OCI-LY1 (cell line): ENCODE data around the gene LIME1.
"Not testable (repeated sequence)": the region's sequence is repeated elsewhere in the genome, so short reads cannot be mapped to it uniquely, and the experiment has no call there.

ENCODE experiments used
- H2AFZ ChIP-seq: fragments of 200-600 bp; sonication (generic), shearing (Covaris generic); 2 replicates; pipeline ENCODE4 v1.6.0; 2014; ENCODE audit warnings: antibody characterized with exemption, mild to moderate bottlenecking, low read length
- H3F3A ChIP-seq: fragments of 200-600 bp; sonication (generic), shearing (Covaris generic); 2 replicates; pipeline ENCODE4 v1.6.0; 2014; ENCODE audit warnings: mild to moderate bottlenecking, antibody characterized with exemption, low read length, moderate library complexity; ENCODE audit not compliant: insufficient read depth
- H3K27ac ChIP-seq: fragments of 200-600 bp; sonication (generic); 2 replicates; pipeline ENCODE4 v1.5.1; 2014; ENCODE audit warnings: low read length, mixed run types, mild to moderate bottlenecking, low read depth; ENCODE audit not compliant: poor library complexity, severe bottlenecking
- H3K27me3 ChIP-seq: fragments of 200-600 bp; sonication (generic); 2 replicates; pipeline ENCODE4 v1.6.0; 2014; ENCODE audit warnings: antibody characterized with exemption, mild to moderate bottlenecking, low read length, moderate library complexity; ENCODE audit not compliant: insufficient read depth
- H3K36me3 ChIP-seq: fragments of 200-600 bp; sonication (generic); 2 replicates; pipeline ENCODE4 v1.6.1; 2014; ENCODE audit warnings: mild to moderate bottlenecking, antibody characterized with exemption, low read length, moderate library complexity, mixed read lengths; ENCODE audit not compliant: insufficient read depth
- H3K4me1 ChIP-seq: fragments of 200-600 bp; sonication (generic); 2 replicates; pipeline ENCODE4 v1.5.1; 2014; ENCODE audit warnings: mild to moderate bottlenecking, low read length, moderate library complexity; ENCODE audit not compliant: insufficient read depth, severe bottlenecking
- H3K4me2 ChIP-seq: fragments of 200-600 bp; sonication (generic), shearing (Covaris generic); 2 replicates; pipeline ENCODE4 v1.6.1; 2014; ENCODE audit warnings: low read length
- H3K4me3 ChIP-seq: fragments of 200-600 bp; sonication (generic); 2 replicates; pipeline ENCODE4 v1.5.1; 2014; ENCODE audit warnings: low read length, low read depth, mild to moderate bottlenecking, mixed read lengths; ENCODE audit not compliant: poor library complexity, severe bottlenecking
- H3K79me2 ChIP-seq: fragments of 200-600 bp; shearing (Covaris generic); 2 replicates; pipeline ENCODE4 v1.6.1; 2016; ENCODE audit warnings: mixed run types, low read length, mixed read lengths; ENCODE audit not compliant: insufficient read depth
- H3K9ac ChIP-seq: fragments of 200-600 bp; sonication (generic), shearing (Covaris generic); 2 replicates; pipeline ENCODE4 v1.6.1; 2014; ENCODE audit warnings: mild to moderate bottlenecking, low read length, mixed read lengths
- H3K9me2 ChIP-seq: fragments of 200-600 bp; sonication (generic), shearing (Covaris generic); 2 replicates; pipeline ENCODE4 v1.6.1; 2014; ENCODE audit warnings: low read depth, mild to moderate bottlenecking, low read length, mixed read lengths
- H3K9me3 ChIP-seq: fragments of 200-600 bp; shearing (Covaris generic); 2 replicates; pipeline ENCODE4 v1.6.1; 2014; ENCODE audit warnings: low read length, mixed read lengths
- H4K20me1 ChIP-seq: fragments of 200-600 bp; sonication (generic), shearing (Covaris generic); 2 replicates; pipeline ENCODE4 v1.6.0; 2016; ENCODE audit warnings: mild to moderate bottlenecking, low read length; ENCODE audit not compliant: insufficient read depth
- EZH2 ChIP-seq: fragments of 200-600 bp; sonication (generic), shearing (Covaris generic); IDR thresholded peaks from 2 replicates; pipeline ENCODE4 v1.8.0; 2017; ENCODE audit warnings: borderline replicate concordance, mixed run types, mild to moderate bottlenecking, antibody characterized with exemption, low read length, moderate library complexity, mixed read lengths
- TF ChIP-seq, protein P1 (sequence below): fragments of 200-600 bp; sonication (generic), shearing (Covaris generic); IDR thresholded peaks from 2 replicates; pipeline ENCODE4 v1.5.1; 2017; ENCODE audit warnings: mild to moderate bottlenecking, antibody characterized with exemption, low read length, moderate library complexity, mixed read lengths

Gene LIME1

DNA sequence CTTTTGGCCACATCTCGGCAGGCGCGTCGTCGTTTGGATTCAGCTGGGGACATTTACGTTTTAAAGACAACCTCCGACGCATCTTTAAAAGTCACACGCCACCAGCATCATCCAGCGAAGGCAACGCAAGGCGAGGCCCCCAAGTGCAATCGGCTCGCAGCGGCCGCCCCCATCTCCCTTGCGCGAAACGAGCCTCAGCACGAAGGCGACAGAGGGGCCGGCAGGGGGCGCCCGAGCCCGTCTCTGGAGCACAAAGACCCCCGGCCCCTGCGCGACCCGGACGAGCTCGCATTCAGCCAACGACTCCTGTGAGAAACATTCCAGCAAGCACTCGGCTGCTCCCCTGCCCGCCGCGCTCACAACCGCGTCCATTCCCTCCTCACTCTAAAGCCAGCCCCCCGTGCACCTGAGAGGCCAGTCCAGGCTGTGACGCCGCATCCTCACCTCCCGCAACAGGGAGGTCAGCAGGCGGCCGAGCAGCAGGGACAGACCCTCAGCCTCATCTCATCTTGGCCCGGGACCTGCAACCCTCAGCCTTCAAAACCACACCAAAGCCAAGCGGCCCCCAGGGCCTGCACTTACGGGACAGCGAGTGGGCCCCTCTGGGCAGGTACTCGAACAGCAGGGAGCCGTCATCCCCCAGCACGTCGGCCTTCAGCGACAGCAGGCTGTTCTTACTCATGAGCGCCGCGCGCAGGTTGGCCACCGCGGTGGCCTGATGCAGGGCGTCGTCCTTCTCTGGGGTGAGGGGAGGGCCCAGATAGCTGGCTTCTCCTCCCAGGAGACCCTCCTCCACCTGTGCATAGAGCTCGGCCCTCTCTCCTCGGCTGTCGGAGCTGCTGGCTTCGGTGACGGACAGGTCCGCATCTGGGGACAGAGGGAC is 38.9 kb downstream of the LIME1 start:
- no peak overlapping the region for H2AFZ ChIP-seq
- peaks cover 4% of the 10 kb centered on the region; the same call in 1 of the 2 replicates for H3K36me3 ChIP-seq
- H4K20me1 ChIP-seq = no peaks in the 10 kb centered on the region
- no peak overlapping the region for H3K4me3 ChIP-seq
- H3K27ac ChIP-seq = no peak overlapping the region
- peaks cover 6% of the 10 kb centered on the region for H3K4me1 ChIP-seq
- H3F3A ChIP-seq = no peaks in the 10 kb centered on the region
- H3K9me2 ChIP-seq = no peaks in the 10 kb centered on the region
- H3K79me2 ChIP-seq = no peaks in the 10 kb centered on the region
- no peak overlapping the region for H3K9ac ChIP-seq
- TF ChIP-seq, protein P1, sequence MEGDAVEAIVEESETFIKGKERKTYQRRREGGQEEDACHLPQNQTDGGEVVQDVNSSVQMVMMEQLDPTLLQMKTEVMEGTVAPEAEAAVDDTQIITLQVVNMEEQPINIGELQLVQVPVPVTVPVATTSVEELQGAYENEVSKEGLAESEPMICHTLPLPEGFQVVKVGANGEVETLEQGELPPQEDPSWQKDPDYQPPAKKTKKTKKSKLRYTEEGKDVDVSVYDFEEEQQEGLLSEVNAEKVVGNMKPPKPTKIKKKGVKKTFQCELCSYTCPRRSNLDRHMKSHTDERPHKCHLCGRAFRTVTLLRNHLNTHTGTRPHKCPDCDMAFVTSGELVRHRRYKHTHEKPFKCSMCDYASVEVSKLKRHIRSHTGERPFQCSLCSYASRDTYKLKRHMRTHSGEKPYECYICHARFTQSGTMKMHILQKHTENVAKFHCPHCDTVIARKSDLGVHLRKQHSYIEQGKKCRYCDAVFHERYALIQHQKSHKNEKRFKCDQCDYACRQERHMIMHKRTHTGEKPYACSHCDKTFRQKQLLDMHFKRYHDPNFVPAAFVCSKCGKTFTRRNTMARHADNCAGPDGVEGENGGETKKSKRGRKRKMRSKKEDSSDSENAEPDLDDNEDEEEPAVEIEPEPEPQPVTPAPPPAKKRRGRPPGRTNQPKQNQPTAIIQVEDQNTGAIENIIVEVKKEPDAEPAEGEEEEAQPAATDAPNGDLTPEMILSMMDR = peak; percentile 54
- no peak for TF ChIP-seq EZH2
- H3K9me3 ChIP-seq = no peaks in the 10 kb centered on the region
- peaks cover 8% of the 10 kb centered on the region; the same call in 1 of the 2 replicates for H3K27me3 ChIP-seq
- H3K4me2 ChIP-seq = no peak overlapping the region

DNA sequence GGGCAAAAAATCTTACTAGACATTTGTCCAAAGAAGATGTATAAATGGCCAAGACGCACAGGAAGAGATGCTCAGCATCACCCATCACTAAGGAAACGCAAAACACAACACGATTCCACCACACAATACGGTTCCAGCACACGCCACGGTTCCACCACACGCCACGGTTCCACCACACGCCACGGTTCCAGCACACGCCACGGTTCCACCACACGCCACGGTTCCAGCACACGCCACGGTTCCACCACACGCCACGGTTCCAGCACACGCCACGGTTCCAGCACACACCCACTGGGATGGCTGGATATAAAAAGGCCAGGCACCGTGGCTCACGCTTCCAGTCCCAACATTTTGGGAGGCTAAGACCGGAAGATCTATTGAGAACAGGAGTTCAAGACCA is 40.4 kb downstream of the LIME1 start:
- not testable (repeated sequence) for H4K20me1 ChIP-seq, H3K27ac ChIP-seq, H3K27me3 ChIP-seq, H3K4me3 ChIP-seq, H2AFZ ChIP-seq, H3K36me3 ChIP-seq, H3K9ac ChIP-seq, H3K79me2 ChIP-seq, H3K4me1 ChIP-seq, H3K9me3 ChIP-seq, H3K4me2 ChIP-seq, H3F3A ChIP-seq, H3K9me2 ChIP-seq

DNA sequence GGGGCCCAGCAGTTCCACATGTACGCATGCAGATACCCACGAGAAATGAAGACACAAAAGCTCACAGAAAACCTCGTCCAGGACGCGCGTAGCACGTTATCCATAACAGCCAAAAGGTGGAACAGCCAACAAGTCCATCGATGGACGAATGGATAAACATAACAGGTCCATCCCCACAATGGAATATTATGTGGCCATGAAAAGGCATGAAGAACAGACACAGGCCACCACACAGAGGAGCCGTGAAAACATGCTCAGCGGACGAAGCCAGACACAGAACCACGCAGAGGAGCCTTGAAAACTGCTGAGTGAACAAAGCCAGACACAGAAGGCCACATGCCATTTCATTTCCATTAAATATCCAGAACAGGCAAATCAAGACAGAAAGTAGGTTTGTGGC is 41.1 kb downstream of the LIME1 start:
- Histone ChIP-seq H3F3A (no peaks in the 10 kb centered on the region), H3K79me2 (no peaks in the 10 kb centered on the region), H3K36me3 (peaks cover 4% of the 10 kb centered on the region; the same call in 1 of the 2 replicates), H3K4me3 (no peak overlapping the region), H3K27ac (no peak overlapping the region), H4K20me1 (no peaks in the 10 kb centered on the region), H3K9ac (no peak overlapping the region), H2AFZ (no peak overlapping the region), H3K9me3 (no peaks in the 10 kb centered on the region), H3K27me3 (peaks cover 8% of the 10 kb centered on the region; the same call in 1 of the 2 replicates), H3K9me2 (no peaks in the 10 kb centered on the region), H3K4me2 (no peak overlapping the region), H3K4me1 (peaks cover 9% of the 10 kb centered on the region)
- TF ChIP-seq, protein P1 = no peak
- TF ChIP-seq EZH2 = no peak
